ENCODE data around the gene MUC5B. TPM values are rescaled to one million over a fixed set of nuclear protein-coding genes. Genes with fewer than 3 reads are reported as not detected.

The MUC5B gene
- total and polyA plus RNA-seq, 2 of the 13 experiments (the other 11 are each of a cell fraction or from before 2014, with no cell fraction given) = 0.01 TPM; not detected in 1

DNA sequence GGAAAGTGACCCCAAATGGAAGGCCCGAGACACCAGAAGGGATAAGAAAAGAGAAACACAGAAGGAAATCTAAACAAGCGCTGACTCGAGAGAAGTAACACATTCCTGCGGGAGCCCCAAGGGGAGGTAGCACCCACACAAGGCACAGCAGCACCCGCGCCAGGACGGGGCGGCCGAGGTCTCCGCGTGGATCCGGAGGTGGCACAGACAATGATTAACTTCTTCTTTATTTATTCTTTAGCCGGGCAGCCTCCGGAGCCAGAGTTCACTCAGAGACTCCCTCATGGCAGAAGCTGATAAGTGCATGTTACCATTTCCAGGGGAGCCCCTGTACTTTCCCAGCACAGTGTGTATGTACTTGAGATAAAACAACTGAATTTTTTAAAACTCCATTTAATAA is 81.5 kb downstream of the MUC5B start (continued):
- TF ChIP-seq ARHGAP35 (CRISPR knock-in tag; IDR thresholded peaks at IDR 0.05; ENCODE audit: borderline replicate concordance) = no peak
- TF ChIP-seq, protein P1, sequence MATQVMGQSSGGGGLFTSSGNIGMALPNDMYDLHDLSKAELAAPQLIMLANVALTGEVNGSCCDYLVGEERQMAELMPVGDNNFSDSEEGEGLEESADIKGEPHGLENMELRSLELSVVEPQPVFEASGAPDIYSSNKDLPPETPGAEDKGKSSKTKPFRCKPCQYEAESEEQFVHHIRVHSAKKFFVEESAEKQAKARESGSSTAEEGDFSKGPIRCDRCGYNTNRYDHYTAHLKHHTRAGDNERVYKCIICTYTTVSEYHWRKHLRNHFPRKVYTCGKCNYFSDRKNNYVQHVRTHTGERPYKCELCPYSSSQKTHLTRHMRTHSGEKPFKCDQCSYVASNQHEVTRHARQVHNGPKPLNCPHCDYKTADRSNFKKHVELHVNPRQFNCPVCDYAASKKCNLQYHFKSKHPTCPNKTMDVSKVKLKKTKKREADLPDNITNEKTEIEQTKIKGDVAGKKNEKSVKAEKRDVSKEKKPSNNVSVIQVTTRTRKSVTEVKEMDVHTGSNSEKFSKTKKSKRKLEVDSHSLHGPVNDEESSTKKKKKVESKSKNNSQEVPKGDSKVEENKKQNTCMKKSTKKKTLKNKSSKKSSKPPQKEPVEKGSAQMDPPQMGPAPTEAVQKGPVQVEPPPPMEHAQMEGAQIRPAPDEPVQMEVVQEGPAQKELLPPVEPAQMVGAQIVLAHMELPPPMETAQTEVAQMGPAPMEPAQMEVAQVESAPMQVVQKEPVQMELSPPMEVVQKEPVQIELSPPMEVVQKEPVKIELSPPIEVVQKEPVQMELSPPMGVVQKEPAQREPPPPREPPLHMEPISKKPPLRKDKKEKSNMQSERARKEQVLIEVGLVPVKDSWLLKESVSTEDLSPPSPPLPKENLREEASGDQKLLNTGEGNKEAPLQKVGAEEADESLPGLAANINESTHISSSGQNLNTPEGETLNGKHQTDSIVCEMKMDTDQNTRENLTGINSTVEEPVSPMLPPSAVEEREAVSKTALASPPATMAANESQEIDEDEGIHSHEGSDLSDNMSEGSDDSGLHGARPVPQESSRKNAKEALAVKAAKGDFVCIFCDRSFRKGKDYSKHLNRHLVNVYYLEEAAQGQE (IDR thresholded peaks at IDR 0.05; ENCODE audit: borderline replicate concordance in 1 of 2, low read depth in 1 of 2, low read length in 2 of 2) = peak in 1 of 2 experiments; percentile 70; a peak in 1 of 4 replicates
- no peak for TF ChIP-seq SP4 (CRISPR knock-in tag; IDR thresholded peaks at IDR 0.05)
- TF ChIP-seq, protein P2, sequence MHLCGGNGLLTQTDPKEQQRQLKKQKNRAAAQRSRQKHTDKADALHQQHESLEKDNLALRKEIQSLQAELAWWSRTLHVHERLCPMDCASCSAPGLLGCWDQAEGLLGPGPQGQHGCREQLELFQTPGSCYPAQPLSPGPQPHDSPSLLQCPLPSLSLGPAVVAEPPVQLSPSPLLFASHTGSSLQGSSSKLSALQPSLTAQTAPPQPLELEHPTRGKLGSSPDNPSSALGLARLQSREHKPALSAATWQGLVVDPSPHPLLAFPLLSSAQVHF (CRISPR knock-in tag; IDR thresholded peaks at IDR 0.05) = no peak
- TF ChIP-seq ZNF441 (CRISPR knock-in tag; IDR thresholded peaks at IDR 0.05; ENCODE audit: borderline replicate concordance) = peak; percentile 35; the same call in 1 of the 2 replicates
- TF ChIP-seq ZC3H4 (CRISPR knock-in tag; IDR thresholded peaks at IDR 0.05; ENCODE audit: borderline replicate concordance) = no peak
- no peak for TF ChIP-seq HNRNPK (IDR thresholded peaks at IDR 0.05; ENCODE audit: low read depth, low read length, poor library complexity, severe bottlenecking)
- no peak for TF ChIP-seq ZNF768 (CRISPR knock-in tag; IDR thresholded peaks at IDR 0.05)
- peak; percentile 53; the same call in 1 of the 2 replicates for TF ChIP-seq HNF4A (CRISPR knock-in tag; IDR thresholded peaks at IDR 0.05)
- TF ChIP-seq, protein P3, sequence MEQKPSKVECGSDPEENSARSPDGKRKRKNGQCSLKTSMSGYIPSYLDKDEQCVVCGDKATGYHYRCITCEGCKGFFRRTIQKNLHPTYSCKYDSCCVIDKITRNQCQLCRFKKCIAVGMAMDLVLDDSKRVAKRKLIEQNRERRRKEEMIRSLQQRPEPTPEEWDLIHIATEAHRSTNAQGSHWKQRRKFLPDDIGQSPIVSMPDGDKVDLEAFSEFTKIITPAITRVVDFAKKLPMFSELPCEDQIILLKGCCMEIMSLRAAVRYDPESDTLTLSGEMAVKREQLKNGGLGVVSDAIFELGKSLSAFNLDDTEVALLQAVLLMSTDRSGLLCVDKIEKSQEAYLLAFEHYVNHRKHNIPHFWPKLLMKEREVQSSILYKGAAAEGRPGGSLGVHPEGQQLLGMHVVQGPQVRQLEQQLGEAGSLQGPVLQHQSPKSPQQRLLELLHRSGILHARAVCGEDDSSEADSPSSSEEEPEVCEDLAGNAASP (CRISPR knock-in tag; IDR thresholded peaks at IDR 0.05; ENCODE audit: borderline replicate concordance) = peak; percentile 67; the same call in 1 of the 2 replicates
- TF ChIP-seq TEAD3 (CRISPR knock-in tag; optimal IDR thresholded peaks at IDR 0.05; ENCODE audit: borderline replicate concordance) = peak; percentile 69
- TF ChIP-seq HNRNPLL (IDR thresholded peaks at IDR 0.05; ENCODE audit: low read depth, low read length, poor library complexity, severe bottlenecking) = no peak
- no peak for TF ChIP-seq NR2F6 (IDR thresholded peaks at IDR 0.05)
- 0 out of 2 replicates have a peak, but pooled peaks have one; percentile 14 for TF ChIP-seq NR2F6 (CRISPR knock-in tag; IDR thresholded peaks at IDR 0.05)
- TF ChIP-seq SNRNP70 (IDR thresholded peaks at IDR 0.05; ENCODE audit: low read depth, low read length) = no peak
- TF ChIP-seq IRX3 (CRISPR knock-in tag; IDR thresholded peaks at IDR 0.05; ENCODE audit: borderline replicate concordance, low read depth) = no peak
- TF ChIP-seq EZH2 (conservative IDR thresholded peaks at IDR 0.05; ENCODE audit: low read depth, low read length) = no peak
- TF ChIP-seq ZSCAN12 (CRISPR knock-in tag; IDR thresholded peaks at IDR 0.05) = 0 out of 2 replicates have a peak, but pooled peaks have one; percentile 43
- no peak for TF ChIP-seq NR2F2 (IDR thresholded peaks at IDR 0.05; ENCODE audit: borderline replicate concordance, low read depth)
- no peak for TF ChIP-seq ARID2 (CRISPR knock-in tag; IDR thresholded peaks at IDR 0.05; ENCODE audit: borderline replicate concordance)
- no peak for TF ChIP-seq ZBTB7A (CRISPR knock-in tag; IDR thresholded peaks at IDR 0.05)
- TF ChIP-seq ZNF777 (CRISPR knock-in tag; IDR thresholded peaks at IDR 0.05) = peak; percentile 79
- TF ChIP-seq ZSCAN25 (CRISPR knock-in tag; IDR thresholded peaks at IDR 0.05) = no peak
- no peak for TF ChIP-seq ZNF572 (CRISPR knock-in tag; IDR thresholded peaks at IDR 0.05)
- peak; percentile 59; the same call in 1 of the 2 replicates for TF ChIP-seq MTA1 (CRISPR knock-in tag; IDR thresholded peaks at IDR 0.05; ENCODE audit: borderline replicate concordance)
- no peak for TF ChIP-seq SOX6 (IDR thresholded peaks at IDR 0.05)
- peak; percentile 59; the same call in 1 of the 2 replicates for TF ChIP-seq SOX6 (CRISPR knock-in tag; IDR thresholded peaks at IDR 0.05)
- no peak for TF ChIP-seq KLF12 (CRISPR knock-in tag; IDR thresholded peaks at IDR 0.05; ENCODE audit: borderline replicate concordance)

Measured in HepG2 (cell line).